HCT116 (cell line): ENCODE measurements around the gene CHSY3. TPM values are rescaled to one million over a fixed set of nuclear protein-coding genes. Genes with fewer than 3 reads are reported as not detected.

Source experiments
- ATAC-seq: fragments of 200-7000 bp; cut with Tn5 transposase; 2 replicates; pipeline ENCODE4 v1.9.1; 2020; ENCODE audit warnings: mild to moderate bottlenecking, moderate library complexity
- BruUV-seq: library from RNA; stranded (reverse); fragments of 400-500 nt; replicated peaks from 2 replicates; lab custom pipeline; 2021; lab: Mats Ljungman, UMichigan
- CTCF ChIA-PET: fragments of 300-600 bp; sonication (Branson Sonifier 250); formaldehyde crosslinking; loops from one replicate; lab custom pipeline; 2021; ENCODE audit warnings: antibody characterized with exemption; lab: Charles Lee
- POLR2A ChIA-PET: fragments of 300-600, 350-600 bp; sonication (Branson Sonifier 250); formaldehyde crosslinking; loops from one replicate; lab custom pipeline; 2021; ENCODE audit warnings: antibody characterized with exemption; lab: Charles Lee
- RAD21 ChIA-PET, 2 experiments: fragments of 300-600 bp; sonication (Branson Sonifier 250); formaldehyde crosslinking; loops; one replicate each; lab custom pipeline; 2023; ENCODE audit warnings: low total read pairs in 2 of 2; ENCODE audit not compliant: uncharacterized antibody in 2 of 2, unreplicated experiment in 2 of 2, low non-redundant PET in 1 of 2; lab: Charles Lee
- DNase-seq: peaks from one replicate; pipeline ENCODE4 v3.0.0-alpha.2; 2010; ENCODE audit warnings: low read depth, low spot score
- H2AFZ ChIP-seq: fragments of 200-600 bp; shearing (Covaris generic), sonication (generic); 2 replicates; pipeline ENCODE4 v1.6.1; 2017; ENCODE audit warnings: low read depth, mixed run types, mixed read lengths, antibody characterized with exemption, low read length; ENCODE audit not compliant: poor library complexity, severe bottlenecking
- H3K27ac ChIP-seq: 2 replicates; pipeline ENCODE4 v1.5.1; 2012; ENCODE audit warnings: low read depth, low read length
- H3K27me3 ChIP-seq: fragments of 200-600 bp; sonication (generic); 2 replicates; pipeline ENCODE4 v1.6.1; 2016; ENCODE audit warnings: mixed run types, low read length, mixed read lengths; ENCODE audit not compliant: insufficient read depth
- H3K36me3 ChIP-seq, 2 experiments: fragments of 200-500 bp in 1 of 2; fragments of 200-600 bp in 1 of 2; sonication (Bioruptor generic) in 1 of 2; sonication (generic) in 1 of 2; 2 replicates each; pipeline versions ENCODE4 v1.5.1 to v1.6.1; 2014 to 2016; ENCODE audit warnings: low read length in 2 of 2, inconsistent platforms in 1 of 2, mixed read lengths in 1 of 2, mixed run types in 1 of 2; ENCODE audit not compliant: insufficient read depth in 2 of 2, control insufficient read depth in 1 of 2
- H3K4me1 ChIP-seq, 2 experiments: fragments of 200-600 bp in 1 of 2; sonication (generic) in 1 of 2; 2 replicates each; pipeline versions ENCODE4 v1.5.1 to v1.6.1; 2012 to 2017; ENCODE audit warnings: low read length in 2 of 2, inconsistent platforms in 1 of 2, mild to moderate bottlenecking in 1 of 2, mixed read lengths in 1 of 2, mixed run types in 1 of 2, moderate library complexity in 1 of 2; ENCODE audit not compliant: insufficient read depth in 2 of 2, control insufficient read depth in 1 of 2
- H3K4me2 ChIP-seq: fragments of 200-600 bp; sonication (generic); 2 replicates; pipeline ENCODE4 v1.6.1; 2017; ENCODE audit warnings: mixed run types, low read length, mixed read lengths
- H3K4me3 ChIP-seq, 2 experiments: fragments of 200-600 bp in 1 of 2; sonication (generic) in 1 of 2; replicated peaks in 1 of 2; 2 replicates each; pipeline ENCODE4 v1.5.1; 2011 to 2016; ENCODE audit warnings: low read length in 2 of 2, control low read depth in 1 of 2, low read depth in 1 of 2, mild to moderate bottlenecking in 1 of 2, mixed read lengths in 1 of 2, mixed run types in 1 of 2
- H3K79me2 ChIP-seq: fragments of 200-600 bp; sonication (generic); 2 replicates; pipeline ENCODE4 v1.6.1; 2017; ENCODE audit warnings: mild to moderate bottlenecking, mixed run types, low read length, moderate library complexity, mixed read lengths; ENCODE audit not compliant: insufficient read depth
- H3K9ac ChIP-seq: fragments of 200-600 bp; sonication (generic); 2 replicates; pipeline ENCODE4 v1.6.1; 2016; ENCODE audit warnings: low read length, mixed read lengths
- H3K9me2 ChIP-seq: fragments of 200-600 bp; sonication (generic), shearing (Covaris generic); 2 replicates; pipeline ENCODE4 v1.6.1; 2017; ENCODE audit warnings: mixed run types, mild to moderate bottlenecking, moderate library complexity; ENCODE audit not compliant: insufficient read depth
- H3K9me3 ChIP-seq, 2 experiments: fragments of 200-500 bp in 1 of 2; fragments of 200-600 bp in 1 of 2; sonication (Bioruptor generic) in 1 of 2; sonication (generic) in 1 of 2; 2 replicates each; pipeline ENCODE4 v1.6.1; 2014 to 2017; ENCODE audit warnings: low read length in 2 of 2, mixed read lengths in 2 of 2, inconsistent platforms in 1 of 2, low read depth in 1 of 2, mild to moderate bottlenecking in 1 of 2, mixed run types in 1 of 2, moderate library complexity in 1 of 2; ENCODE audit not compliant: control insufficient read depth in 1 of 2, insufficient read depth in 1 of 2
- H4K20me1 ChIP-seq: fragments of 200-600 bp; sonication (generic), shearing (Covaris generic); 2 replicates; pipeline ENCODE4 v1.6.1; 2017; ENCODE audit warnings: mixed run types, mild to moderate bottlenecking, moderate library complexity; ENCODE audit not compliant: insufficient read depth
- ATF3 ChIP-seq: IDR thresholded peaks from 2 replicates; pipeline ENCODE4 v1.6.1; 2012
- CBX3 ChIP-seq: IDR thresholded peaks from 2 replicates; pipeline ENCODE4 v1.6.1; 2012; ENCODE audit warnings: low read depth
- CTCF ChIP-seq, 3 experiments: fragments of 200-600 bp in 1 of 3; sonication (generic) in 1 of 3; IDR thresholded peaks in 2 of 3; conservative IDR thresholded peaks in 1 of 3; 2 replicates each; pipeline ENCODE4 v1.5.1; 2012 to 2017; ENCODE audit warnings: low read depth in 2 of 3, low read length in 2 of 3, antibody characterized with exemption in 1 of 3, borderline replicate concordance in 1 of 3, control low read depth in 1 of 3, mild to moderate bottlenecking in 1 of 3, mixed read lengths in 1 of 3, mixed run types in 1 of 3, moderate library complexity in 1 of 3; ENCODE audit not compliant: insufficient read depth in 1 of 3
- EGR1 ChIP-seq: IDR thresholded peaks from 2 replicates; pipeline ENCODE4 v1.6.1; 2012; ENCODE audit warnings: low read depth
- ELF1 ChIP-seq: IDR thresholded peaks from 2 replicates; pipeline ENCODE4 v1.6.1; 2012; ENCODE audit warnings: low read depth, borderline replicate concordance
- EZH2 ChIP-seq: fragments of 200-600 bp; sonication (generic); IDR thresholded peaks from 2 replicates; pipeline ENCODE4 v1.6.1; 2017; ENCODE audit warnings: antibody characterized with exemption, mixed run types
- FOSL1 ChIP-seq: IDR thresholded peaks from 2 replicates; pipeline ENCODE4 v1.6.1; 2012; ENCODE audit warnings: low read depth
- JUND ChIP-seq: IDR thresholded peaks from 2 replicates; pipeline ENCODE4 v1.6.1; 2012
- MAX ChIP-seq: IDR thresholded peaks from 2 replicates; pipeline ENCODE4 v1.6.1; 2012
- POLR2A ChIP-seq: IDR thresholded peaks from 2 replicates; pipeline ENCODE4 v1.7.0; 2011; ENCODE audit warnings: borderline replicate concordance; ENCODE audit not compliant: insufficient read depth, insufficient read length; ENCODE audit errors: extremely low read depth
- POLR2AphosphoS5 ChIP-seq: IDR thresholded peaks from 2 replicates; pipeline ENCODE4 v1.6.1; 2011; ENCODE audit warnings: mild to moderate bottlenecking, low read depth, low read length, moderate library complexity
- REST ChIP-seq: IDR thresholded peaks from 2 replicates; pipeline ENCODE4 v1.6.1; 2012; ENCODE audit warnings: low read depth
- SIN3A ChIP-seq: IDR thresholded peaks from 2 replicates; pipeline ENCODE4 v1.6.1; 2012; ENCODE audit warnings: low read depth
- SP1 ChIP-seq: IDR thresholded peaks from 2 replicates; pipeline ENCODE4 v1.6.1; 2012; ENCODE audit warnings: low read depth
- SRF ChIP-seq: IDR thresholded peaks from 2 replicates; pipeline ENCODE4 v1.6.1; 2012; ENCODE audit warnings: low read depth
- TCF7L2 ChIP-seq: IDR thresholded peaks from 2 replicates; pipeline ENCODE4 v1.7.0; 2011; ENCODE audit warnings: borderline replicate concordance, inconsistent platforms; ENCODE audit not compliant: insufficient read depth, insufficient read length; ENCODE audit errors: extremely low read depth
- YY1 ChIP-seq: IDR thresholded peaks from 2 replicates; pipeline ENCODE4 v1.6.1; 2011; ENCODE audit warnings: low read length, low read depth, moderate library complexity, mild to moderate bottlenecking; ENCODE audit not compliant: insufficient replicate concordance; ENCODE audit errors: extremely low read depth
- ZFX ChIP-seq: fragments of 450-650 bp; IDR thresholded peaks from 2 replicates; pipeline ENCODE4 v1.6.1; 2017
- ZNF274 ChIP-seq: fragments of 200-500 bp; sonication (Bioruptor generic); IDR thresholded peaks from 2 replicates; pipeline ENCODE4 v1.6.1; 2014; ENCODE audit warnings: mild to moderate bottlenecking, low read depth, low read length, inconsistent platforms
- intact Hi-C: fragments of 100-400 bp; cut with micrococcal nuclease; formaldehyde crosslinking; loops from 2 replicates; pipeline ENCODE4 v1.10.0; 2022
- total RNA-seq: library from RNA; stranded (reverse); gene quantifications from one replicate; pipeline ENCODE4 v1.2.1, GENCODE V29; 2021; ENCODE audit not compliant: unreplicated experiment

The CHSY3 gene
- total RNA-seq, 1 experiment from 2014 or later = 2.3 TPM

GRCh38 chr5:129943936-129944335, 39.7 kb downstream of the CHSY3 start:
- ChIA-PET POLR2A (no interaction called here), CTCF (no interaction called here)
- no TSS peak for BruUV-seq

More at GRCh38 chr5:129943936-129944335, 39.7 kb downstream of the CHSY3 start:
- no peak overlapping the region for H3K4me3 ChIP-seq
- TF ChIP-seq ZNF274 = no peak
- no peak for TF ChIP-seq SIN3A
- no peak for TF ChIP-seq YY1
- no peak for TF ChIP-seq SP1
- TF ChIP-seq FOSL1 = no peak
- TF ChIP-seq POLR2A = no peak
- TF ChIP-seq CTCF (IDR thresholded peaks at IDR 0.05 in 2 of 3, conservative IDR thresholded peaks at IDR 0.05 in 1 of 3; ENCODE audit: borderline replicate concordance in 1 of 3, insufficient read depth in 1 of 3, low read depth in 2 of 3, low read length in 2 of 3) = no peak
- TF ChIP-seq TCF7L2 = no peak
- TF ChIP-seq CBX3 = no peak
- TF ChIP-seq SRF = no peak
- TF ChIP-seq EZH2 = no peak
- TF ChIP-seq MAX = no peak
- TF ChIP-seq JUND = no peak
- TF ChIP-seq POLR2AphosphoS5 = no peak
- TF ChIP-seq EGR1 = no peak
- no peak for TF ChIP-seq ZFX
- TF ChIP-seq ATF3 = no peak
- TF ChIP-seq REST = no peak
- TF ChIP-seq ELF1 = no peak
- no peak overlapping the region for H3K4me2 ChIP-seq
- H4K20me1 ChIP-seq = no peaks in the 10 kb centered on the region
- H3K4me1 ChIP-seq = no peaks in the 10 kb centered on the region
- H3K36me3 ChIP-seq = no peaks in the 10 kb centered on the region
- H3K27me3 ChIP-seq = no peaks in the 10 kb centered on the region
- ATAC-seq (no peak), DNase-seq (no peak)
- H3K79me2 ChIP-seq = no peaks in the 10 kb centered on the region
- no peak overlapping the region for H2AFZ ChIP-seq
- no peak overlapping the region for H3K9ac ChIP-seq
- RAD21 ChIA-PET = no interaction called here
- no peak overlapping the region for H3K27ac ChIP-seq
- H3K9me2 ChIP-seq = no peaks in the 10 kb centered on the region; the same call in 1 of the 2 replicates
- no peaks in the 10 kb centered on the region for H3K9me3 ChIP-seq
- intact Hi-C loops = no loop called here
